Esophagus muscularis mucosa (tissue), 4 donors: ENCODE data around the gene PLCG2. TPM values are rescaled to one million over a fixed set of nuclear protein-coding genes. Genes with fewer than 3 reads are reported as not detected.

Experiments used
- DNase-seq: peaks from one replicate; pipeline ENCODE4 v3.0.0-alpha.2; 2017; ENCODE audit errors: extremely low spot score
- H3K27ac ChIP-seq, 4 donors: fragments of 200-600 bp; sonication (generic); replicated peaks in 1 of 4; 1 replicate in 3 of 4; 2 replicates in 1 of 4; pipeline ENCODE4 v1.5.1; 2016 to 2019; ENCODE audit warnings: mild to moderate bottlenecking in 1 of 4
- H3K27me3 ChIP-seq, 4 donors: fragments of 200-600 bp; sonication (generic); one replicate each; pipeline versions ENCODE4 v1.5.1 to v1.6.0; 2016 to 2019
- H3K36me3 ChIP-seq, 4 donors: fragments of 200-600 bp; sonication (generic); one replicate each; pipeline ENCODE4 v1.5.1; 2016 to 2019
- H3K4me1 ChIP-seq, 4 donors: fragments of 200-600 bp; sonication (generic); one replicate each; pipeline ENCODE4 v1.5.1; 2016 to 2019
- H3K4me3 ChIP-seq, 4 donors: fragments of 200-600 bp; sonication (generic); 1 replicate in 2 of 4; 2 replicates in 2 of 4; pipeline ENCODE4 v1.5.1; 2016 to 2019; ENCODE audit warnings: mild to moderate bottlenecking in 4 of 4, moderate library complexity in 1 of 4
- H3K9me3 ChIP-seq, 4 donors: fragments of 200-600 bp; sonication (generic); 1 replicate in 3 of 4; 2 replicates in 1 of 4; pipeline ENCODE4 v1.5.1; 2016 to 2019
- EP300 ChIP-seq: sonication (generic); formaldehyde crosslinking; IDR thresholded peaks from one replicate; pipeline ENCODE4 v1.6.1; 2017; ENCODE audit warnings: antibody characterized with exemption
- POLR2A ChIP-seq: fragments of 450-650 bp; IDR thresholded peaks from one replicate; pipeline ENCODE4 v1.6.1; 2017; ENCODE audit warnings: antibody characterized with exemption, moderate library complexity, mild to moderate bottlenecking, low read depth
- POLR2AphosphoS5 ChIP-seq, 2 donors: sonication (generic); formaldehyde crosslinking; IDR thresholded peaks; one replicate each; pipeline ENCODE4 v1.6.1; 2017; ENCODE audit warnings: antibody characterized with exemption in 2 of 2
- WGBS: methylation state at CpG from one replicate; pipeline ENCODE4 v1.1.5; 2018; 5-methylcytosine and 5-hydroxymethylcytosine counted together
- intact Hi-C: fragments of 100-400 bp; cut with DNase I; formaldehyde crosslinking; loops from one replicate; pipeline ENCODE4 v1.15.1; 2023
- total RNA-seq, 4 donors: library from RNA; depleted of rRNA; stranded (reverse); fragments of >200 nt; gene quantifications; one replicate each; pipeline versions ENCODE4 v1.1.0 to v1.2.1, GENCODE V29; 2016
- TF ChIP-seq, protein P1 (sequence below), 3 experiments: fragments of 200-600 bp in 2 of 3; fragments of 450-650 bp in 1 of 3; sonication (generic) in 2 of 3; IDR thresholded peaks; one replicate each; pipeline ENCODE4 v1.5.1; 2017 to 2019; ENCODE audit warnings: antibody characterized with exemption in 3 of 3, mild to moderate bottlenecking in 2 of 3, moderate library complexity in 1 of 3

The PLCG2 gene
- total RNA-seq, 4 donors from 2014 or later = 7.1 to 11.3 (median 9.9) TPM

- no peaks in the 10 kb centered on the region for H3K36me3 ChIP-seq
- H3K4me3 ChIP-seq = no peak overlapping the region
- intact Hi-C loops = no loop called here
- DNase-seq = no peak
- peaks cover 0 to 36% (median 0%) of the 10 kb centered on the region in 4 donors for H3K27me3 ChIP-seq
- WGBS = 52% methylated on average over 5 of the region's 9 CpGs
- no peak overlapping the region for H3K27ac ChIP-seq
- TF ChIP-seq POLR2A (no peak), EP300 (no peak), POLR2AphosphoS5 (IDR thresholded peaks at IDR 0.05) (no peak)
- TF ChIP-seq, protein P1, sequence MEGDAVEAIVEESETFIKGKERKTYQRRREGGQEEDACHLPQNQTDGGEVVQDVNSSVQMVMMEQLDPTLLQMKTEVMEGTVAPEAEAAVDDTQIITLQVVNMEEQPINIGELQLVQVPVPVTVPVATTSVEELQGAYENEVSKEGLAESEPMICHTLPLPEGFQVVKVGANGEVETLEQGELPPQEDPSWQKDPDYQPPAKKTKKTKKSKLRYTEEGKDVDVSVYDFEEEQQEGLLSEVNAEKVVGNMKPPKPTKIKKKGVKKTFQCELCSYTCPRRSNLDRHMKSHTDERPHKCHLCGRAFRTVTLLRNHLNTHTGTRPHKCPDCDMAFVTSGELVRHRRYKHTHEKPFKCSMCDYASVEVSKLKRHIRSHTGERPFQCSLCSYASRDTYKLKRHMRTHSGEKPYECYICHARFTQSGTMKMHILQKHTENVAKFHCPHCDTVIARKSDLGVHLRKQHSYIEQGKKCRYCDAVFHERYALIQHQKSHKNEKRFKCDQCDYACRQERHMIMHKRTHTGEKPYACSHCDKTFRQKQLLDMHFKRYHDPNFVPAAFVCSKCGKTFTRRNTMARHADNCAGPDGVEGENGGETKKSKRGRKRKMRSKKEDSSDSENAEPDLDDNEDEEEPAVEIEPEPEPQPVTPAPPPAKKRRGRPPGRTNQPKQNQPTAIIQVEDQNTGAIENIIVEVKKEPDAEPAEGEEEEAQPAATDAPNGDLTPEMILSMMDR (IDR thresholded peaks at IDR 0.05) = no peak
- H3K4me1 ChIP-seq = no peaks in the 10 kb centered on the region
- H3K9me3 ChIP-seq = no peaks in the 10 kb centered on the region
Observed at GRCh38 chr16:81837312-81837751, 58.2 kb downstream of the PLCG2 start.

- H3K36me3 ChIP-seq = no peaks in the 10 kb centered on the region
- 58% methylated on average over 4 of the region's 4 CpGs for whole genome bisulfite sequencing
- DNase-seq = no peak
- peaks cover 0 to 34% (median 0%) of the 10 kb centered on the region in 4 donors for H3K27me3 ChIP-seq
- H3K4me3 ChIP-seq = no peak overlapping the region
- no peaks in the 10 kb centered on the region for H3K4me1 ChIP-seq
- TF ChIP-seq EP300 (no peak), POLR2AphosphoS5 (IDR thresholded peaks at IDR 0.05) (no peak), POLR2A (no peak)
- TF ChIP-seq, protein P1 (IDR thresholded peaks at IDR 0.05) = no peak
- intact Hi-C loops = no loop called here
- H3K27ac ChIP-seq = no peak overlapping the region
- H3K9me3 ChIP-seq = no peaks in the 10 kb centered on the region
Observed at GRCh38 chr16:81838794-81839193, 59.7 kb downstream of the PLCG2 start.

- no peaks in the 10 kb centered on the region for H3K4me1 ChIP-seq
- no peak for DNase-seq
- H3K9me3 ChIP-seq = peaks cover 0 to 8% (median 4%) of the 10 kb centered on the region in 4 donors
- no peaks in the 10 kb centered on the region for H3K36me3 ChIP-seq
- H3K4me3 ChIP-seq = no peak overlapping the region
- 54% methylated on average over 7 of the region's 7 CpGs for WGBS
- TF ChIP-seq POLR2A (no peak), EP300 (no peak), POLR2AphosphoS5 (IDR thresholded peaks at IDR 0.05) (no peak)
- TF ChIP-seq, protein P1 (IDR thresholded peaks at IDR 0.05) = no peak
- no peak overlapping the region for H3K27ac ChIP-seq
- intact Hi-C loops = no loop called here
- H3K27me3 ChIP-seq = peaks cover 0 to 23% (median 0%) of the 10 kb centered on the region in 4 donors
Observed at GRCh38 chr16:81841722-81842121, 62.6 kb downstream of the PLCG2 start.

DNA sequence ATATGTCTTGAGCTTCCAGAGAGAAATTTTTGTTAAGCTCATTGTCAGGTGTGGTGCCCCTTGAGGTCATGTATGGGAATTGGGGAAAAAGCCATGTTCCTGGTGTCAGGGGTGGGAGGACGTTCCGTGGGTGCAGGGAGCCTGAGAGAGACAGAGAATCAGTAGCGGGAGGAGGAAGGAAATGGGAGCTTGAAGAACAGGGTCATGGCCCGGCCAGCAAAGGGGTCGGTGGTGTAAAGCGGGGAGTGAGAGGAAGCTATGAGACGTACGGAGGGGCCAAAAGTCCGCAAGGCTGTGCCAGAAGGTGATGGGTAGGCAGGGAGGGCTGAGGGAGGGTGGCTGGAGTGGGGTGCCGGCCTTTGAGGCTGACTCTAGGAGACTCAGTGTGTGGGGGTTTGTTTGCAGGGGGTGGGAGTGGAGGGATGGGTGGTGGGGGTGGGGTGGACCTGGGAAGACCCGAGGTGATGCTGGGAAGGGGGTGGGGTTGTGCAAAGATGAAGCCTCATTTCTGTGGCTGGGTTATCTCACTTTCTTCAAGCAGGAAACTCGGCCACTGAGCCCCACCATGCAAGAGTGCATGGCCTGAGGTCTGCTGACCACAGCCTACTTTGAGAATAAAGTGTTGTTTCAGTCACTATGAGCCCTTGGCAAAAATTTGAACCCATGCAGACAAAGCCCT lies 63.6 kb downstream of the PLCG2 start:
- Histone ChIP-seq H3K27me3 (peaks cover 0 to 16% (median 0%) of the 10 kb centered on the region in 4 donors), H3K27ac (no peak overlapping the region), H3K4me1 (no peaks in the 10 kb centered on the region), H3K9me3 (peaks cover 0 to 9% (median 4%) of the 10 kb centered on the region in 4 donors), H3K4me3 (no peak overlapping the region), H3K36me3 (no peaks in the 10 kb centered on the region)
- WGBS = 48% methylated on average over 12 of the region's 12 CpGs
- DNase-seq = no peak
- TF ChIP-seq POLR2A (no peak), EP300 (no peak), POLR2AphosphoS5 (IDR thresholded peaks at IDR 0.05) (no peak)
- TF ChIP-seq, protein P1 (IDR thresholded peaks at IDR 0.05) = no peak
- intact Hi-C loops = no loop called here
